IPS DF 4.7 (cell line): Measurements from ENCODE around the gene PINK1.

Experiments
- DNase-seq: peaks from one replicate; pipeline ENCODE4 v3.0.0-alpha.2; 2013; ENCODE audit warnings: low spot score; ENCODE audit errors: extremely low read depth

PINK1 gene

DNA sequence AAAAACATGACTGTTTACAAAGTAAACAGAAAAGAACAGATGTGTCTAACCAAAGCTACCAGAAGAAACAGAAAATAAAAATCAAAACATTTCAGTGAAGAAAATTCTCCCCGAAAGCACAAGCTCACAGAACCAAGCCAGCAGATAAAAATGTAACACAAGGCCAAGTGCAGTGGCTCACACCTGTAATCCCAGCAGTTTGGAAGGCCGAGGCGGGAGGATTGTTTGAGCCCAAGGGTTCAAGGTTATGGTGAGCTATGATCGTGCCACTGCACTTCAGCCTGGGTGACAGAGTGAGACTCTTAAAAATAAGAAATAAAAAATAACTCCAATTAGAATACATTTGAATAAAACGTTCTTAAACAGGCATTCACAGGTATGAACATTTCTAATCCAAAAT is 47.0 kb downstream of the PINK1 start:
- DNase-seq: no peak

DNA sequence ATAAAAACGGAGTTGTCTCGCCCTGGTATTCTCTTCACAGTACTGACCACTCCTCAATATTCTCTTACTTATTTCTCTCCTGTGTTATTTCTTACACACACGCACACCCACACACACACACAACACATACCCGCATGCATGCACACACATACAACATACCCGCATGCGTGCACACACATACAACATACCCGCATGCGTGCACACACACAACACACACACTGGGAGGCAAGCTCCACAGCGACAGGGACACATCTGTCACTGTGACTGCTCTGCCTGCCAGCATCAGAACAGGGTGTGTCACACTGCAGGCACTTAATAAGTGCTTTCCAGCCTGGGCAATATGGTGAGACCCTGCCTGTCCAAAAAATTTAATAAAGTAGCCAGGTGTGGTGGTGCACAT is 48.7 kb downstream of the PINK1 start:
- DNase-seq: no peak

DNA sequence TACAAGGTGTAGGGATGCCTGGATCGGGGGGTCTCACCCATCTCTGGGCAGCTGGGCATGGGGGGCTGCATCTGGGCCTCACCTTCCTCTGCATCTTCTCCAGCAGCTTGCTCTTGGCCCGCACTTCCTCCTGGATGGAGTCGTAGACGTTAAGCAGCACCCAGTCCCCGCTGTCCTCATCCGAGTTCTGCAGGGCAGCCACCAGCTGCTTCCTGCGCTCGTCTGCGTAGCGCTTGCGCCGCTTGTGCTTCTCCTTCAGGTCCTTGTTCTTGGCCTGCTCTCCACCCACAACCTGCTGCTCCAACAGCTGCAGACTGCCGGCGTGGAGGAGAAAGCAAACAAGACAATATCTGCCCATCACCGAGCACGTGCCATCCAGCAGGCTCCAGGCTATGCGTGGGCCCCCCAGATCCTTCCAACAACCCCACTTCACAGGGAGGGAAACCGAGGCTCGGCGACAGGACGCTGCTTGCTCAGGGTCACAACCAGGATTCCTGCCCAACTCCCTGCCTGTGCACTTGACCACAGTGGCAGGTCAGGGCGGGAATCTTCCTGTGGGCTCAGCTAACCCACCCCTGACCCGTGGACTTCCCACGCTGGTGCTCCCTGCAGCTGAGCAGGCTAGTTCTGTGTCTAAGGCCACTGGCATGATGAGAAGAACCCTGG is 49.4 kb downstream of the PINK1 start:
- no peak for DNase-seq

DNA sequence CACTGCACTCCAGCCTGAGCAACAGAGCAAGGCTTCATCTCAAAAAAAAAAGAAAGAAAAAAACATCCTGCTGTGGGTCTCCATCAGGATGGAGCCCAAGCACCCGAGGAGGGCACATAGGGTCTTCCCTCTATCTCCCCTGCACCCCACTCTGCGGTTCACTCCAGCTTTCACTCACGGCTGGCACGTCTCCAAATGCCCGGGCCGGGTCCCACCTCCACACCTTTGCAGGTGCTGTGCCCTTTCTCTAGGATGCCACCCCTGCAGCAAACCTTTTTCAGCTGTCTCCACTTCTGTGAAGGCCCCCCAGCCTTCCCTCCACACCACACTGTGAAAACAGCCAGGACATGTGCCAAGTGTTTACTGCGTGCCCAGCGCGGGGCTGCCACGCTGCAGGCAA is 50.4 kb downstream of the PINK1 start:
- no peak for DNase-seq

DNA sequence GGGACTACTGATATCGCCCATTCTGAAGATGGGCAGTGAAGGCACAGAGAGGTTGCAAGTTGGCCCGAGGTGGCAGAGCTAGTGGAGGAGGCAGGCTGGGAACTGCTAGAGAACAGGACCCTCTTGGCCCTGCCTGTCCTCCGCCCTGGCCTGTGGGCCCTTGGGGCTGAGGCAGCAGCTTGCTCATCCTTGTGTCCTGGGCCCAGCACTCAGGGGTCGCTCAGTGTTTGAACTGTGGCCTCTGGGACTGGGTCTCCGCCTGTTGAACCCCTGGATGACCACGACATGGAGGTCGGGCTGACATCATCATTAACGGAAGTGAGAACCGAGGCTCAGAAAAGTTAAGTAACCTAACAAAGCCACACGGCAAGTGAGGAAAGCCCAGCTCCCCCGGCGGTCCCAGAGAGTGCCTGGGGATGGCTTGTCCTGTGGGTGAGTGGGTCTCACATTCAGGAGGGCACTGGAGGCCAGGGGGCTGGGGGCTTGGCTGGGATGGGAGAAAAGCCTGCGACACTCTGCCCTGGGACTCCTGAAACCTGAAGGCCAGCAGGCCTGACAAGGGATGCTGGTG is 50.9 kb downstream of the PINK1 start:
- DNase-seq: no peak

DNA sequence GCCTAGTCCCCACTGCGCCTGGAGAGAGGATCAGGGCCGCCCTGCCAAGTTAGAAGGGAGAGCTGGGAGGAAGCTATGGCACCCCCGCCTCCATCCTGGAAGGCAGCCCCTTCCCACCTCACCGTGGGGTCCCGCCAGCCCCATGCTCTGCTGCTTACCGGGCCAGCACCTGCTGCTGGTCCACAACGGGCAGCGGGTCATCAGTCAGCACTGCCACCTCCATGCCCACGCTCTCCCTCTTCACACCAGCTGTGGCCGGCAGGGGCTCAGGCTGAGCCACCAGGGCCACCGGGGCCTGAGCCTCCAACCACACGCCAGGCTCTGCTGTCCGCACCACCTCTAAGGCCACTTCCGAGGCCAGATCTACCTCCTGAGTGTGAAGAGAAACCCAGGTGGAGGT is 51.4 kb downstream of the PINK1 start:
- no peak for DNase-seq

DNA sequence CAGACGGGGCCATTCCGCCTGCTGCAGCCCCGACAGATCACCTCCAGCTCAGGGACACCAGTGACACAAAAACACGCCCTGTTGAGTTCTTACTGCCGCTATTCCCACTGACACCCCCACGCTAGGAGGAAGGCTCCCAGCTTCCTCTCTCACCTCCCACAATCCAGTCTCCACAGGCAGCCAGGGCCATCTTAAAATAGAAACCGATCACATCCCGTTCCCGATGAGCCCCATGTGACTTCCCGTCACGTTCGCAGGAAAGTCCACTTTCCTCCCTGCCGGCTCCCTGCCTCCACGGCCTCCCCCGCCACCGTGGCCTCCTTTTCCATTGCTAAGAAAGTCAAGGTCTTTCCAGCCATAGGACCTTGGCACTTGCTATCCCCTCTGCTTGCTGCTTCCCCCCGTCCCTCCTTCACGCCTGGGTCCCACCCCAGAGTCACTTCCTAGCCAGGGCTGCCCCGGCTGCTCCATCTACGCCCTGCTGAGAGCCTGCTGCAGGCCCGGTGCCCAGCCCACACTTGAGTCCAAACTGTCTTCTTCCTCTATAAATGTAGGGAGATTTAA is 51.9 kb downstream of the PINK1 start:
- DNase-seq: no peak

DNA sequence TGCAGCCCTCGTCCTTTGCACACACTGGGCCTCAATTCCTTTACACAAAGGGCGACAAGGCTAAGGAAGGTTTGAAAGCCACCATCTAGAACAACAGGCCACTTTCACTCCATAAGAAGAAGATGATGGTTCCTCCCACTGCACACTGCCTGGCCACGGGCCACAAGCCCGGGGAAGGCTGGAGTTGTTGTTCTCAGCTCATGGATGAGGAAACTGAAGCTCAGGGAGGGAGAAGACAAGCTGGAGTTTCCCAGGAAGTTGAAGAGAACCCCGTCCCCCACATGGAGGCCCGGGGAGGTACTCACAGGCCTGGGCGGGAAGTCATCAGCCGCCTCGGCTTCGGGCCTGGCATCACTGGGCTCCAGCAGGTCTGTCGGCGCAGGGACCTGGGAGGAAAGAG is 52.5 kb downstream of the PINK1 start:
- no peak for DNase-seq

DNA sequence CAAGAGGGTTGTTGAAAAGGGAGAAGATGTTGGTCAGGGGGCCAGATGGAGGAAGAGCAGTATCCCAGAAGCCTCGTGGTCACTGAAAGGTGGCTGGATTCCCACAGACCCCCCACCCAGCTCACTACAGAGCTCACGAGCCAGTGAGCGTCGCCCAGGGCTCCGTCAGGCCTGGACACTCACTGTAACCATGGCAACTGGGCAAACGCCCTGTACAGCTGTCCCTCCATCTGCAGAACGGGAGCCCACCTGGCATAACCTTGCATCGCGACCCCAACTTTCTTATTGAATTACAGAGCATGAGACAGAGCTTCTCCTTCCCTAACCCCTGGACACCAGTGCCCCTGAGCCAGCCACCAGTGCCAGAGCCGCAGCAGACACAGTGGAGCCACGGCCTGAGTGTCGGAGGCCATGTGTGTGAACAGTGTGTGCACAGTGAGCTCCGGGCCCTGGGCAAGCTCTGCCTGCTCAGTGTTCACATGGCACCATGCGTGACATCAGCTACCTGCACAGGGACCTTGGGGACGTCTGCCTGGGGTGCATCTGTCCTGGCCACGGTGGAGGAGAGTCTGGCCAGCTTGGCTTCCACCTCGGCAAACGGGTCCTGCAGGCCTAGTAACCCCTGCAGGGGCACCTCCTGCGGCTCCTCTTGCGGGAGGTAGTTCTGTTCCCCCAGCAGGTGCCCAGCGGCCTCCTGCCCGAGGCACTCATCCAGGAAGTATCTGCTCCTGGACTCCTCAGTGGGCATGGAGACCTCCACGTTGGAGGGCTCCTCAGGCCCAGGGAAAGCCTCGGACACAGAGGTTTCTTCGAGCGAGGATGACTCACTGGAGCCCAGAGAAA is 53.8 kb downstream of the PINK1 start:
- DNase-seq: no peak

DNA sequence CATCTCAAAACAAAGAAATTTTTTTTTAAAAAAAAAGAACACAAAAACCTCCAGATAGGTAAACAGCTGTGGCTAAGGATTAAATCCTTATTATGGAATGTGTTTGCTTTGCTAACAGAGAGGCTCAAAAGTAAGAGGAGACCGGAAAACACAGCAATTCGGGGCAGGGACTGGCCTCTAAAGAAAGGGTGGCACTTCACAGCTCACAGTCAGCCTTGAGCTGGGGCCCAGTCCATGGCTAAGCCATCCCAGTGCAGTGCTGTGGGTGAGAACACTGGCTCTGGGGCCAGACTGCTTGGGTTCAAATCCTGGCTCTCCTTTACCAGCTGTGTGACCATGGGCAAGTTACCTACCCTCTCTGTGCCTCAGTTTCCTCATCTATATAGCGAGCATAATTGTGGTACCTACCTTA is 56.4 kb downstream of the PINK1 start:
- no peak for DNase-seq

DNA sequence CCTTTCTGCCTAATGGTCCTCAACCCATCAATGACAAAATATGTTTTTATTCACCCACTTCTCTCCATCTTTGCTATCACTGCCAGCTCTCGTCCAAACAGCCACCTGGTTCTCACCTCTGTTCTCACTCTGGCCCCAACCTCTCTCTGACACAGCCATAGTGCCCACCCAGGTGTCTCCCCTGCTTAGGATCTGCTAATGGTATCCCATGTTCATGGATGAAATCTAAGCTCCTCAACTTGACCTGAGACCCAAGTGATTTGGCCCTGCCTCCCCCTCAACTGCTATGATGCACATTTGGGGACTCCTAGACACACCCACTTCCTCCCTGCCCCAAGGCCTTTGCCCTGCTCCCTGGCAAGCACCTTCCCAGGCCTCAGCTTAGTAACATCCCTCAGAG is 58.6 kb downstream of the PINK1 start:
- no peak for DNase-seq

DNA sequence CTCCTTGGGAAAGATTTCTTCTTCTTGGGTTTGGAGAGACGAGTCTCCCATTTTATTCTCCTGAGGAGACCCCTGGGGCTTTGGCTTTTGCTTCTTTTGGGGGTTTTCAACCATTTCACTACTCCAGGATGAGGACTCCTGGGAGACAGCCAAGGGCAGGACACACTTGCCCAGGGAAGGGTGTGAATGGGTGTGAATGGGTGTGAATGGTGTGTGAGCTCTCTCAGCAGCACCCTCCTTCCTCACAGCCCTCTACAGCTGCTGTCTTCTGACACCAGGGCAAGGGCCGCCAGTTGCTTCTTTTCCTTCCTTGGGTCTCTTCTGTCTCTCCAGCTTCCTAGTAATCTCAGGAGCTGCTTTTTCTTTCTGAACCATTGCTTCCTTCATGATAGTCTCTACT is 60.4 kb downstream of the PINK1 start:
- DNase-seq: no peak

DNA sequence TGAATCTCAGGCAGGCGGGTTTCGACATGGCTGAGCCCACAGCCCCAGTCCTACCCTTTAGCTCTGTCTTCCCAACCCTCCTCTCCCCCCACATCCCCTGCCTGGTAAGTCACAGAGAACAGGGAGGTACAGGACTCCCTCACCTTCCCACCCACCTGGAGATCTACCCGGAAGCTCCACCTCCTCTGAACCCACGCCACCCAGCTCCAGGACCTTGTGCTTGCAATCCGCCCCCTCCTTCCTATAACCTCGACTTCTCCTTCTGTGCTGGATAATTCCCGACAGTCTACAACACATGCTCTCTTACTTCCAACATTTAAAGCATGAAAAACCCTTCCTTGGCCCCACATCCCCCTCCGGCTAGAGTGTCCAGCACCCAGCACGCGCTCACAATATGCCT is 62.3 kb downstream of the PINK1 start:
- no peak for DNase-seq

DNA sequence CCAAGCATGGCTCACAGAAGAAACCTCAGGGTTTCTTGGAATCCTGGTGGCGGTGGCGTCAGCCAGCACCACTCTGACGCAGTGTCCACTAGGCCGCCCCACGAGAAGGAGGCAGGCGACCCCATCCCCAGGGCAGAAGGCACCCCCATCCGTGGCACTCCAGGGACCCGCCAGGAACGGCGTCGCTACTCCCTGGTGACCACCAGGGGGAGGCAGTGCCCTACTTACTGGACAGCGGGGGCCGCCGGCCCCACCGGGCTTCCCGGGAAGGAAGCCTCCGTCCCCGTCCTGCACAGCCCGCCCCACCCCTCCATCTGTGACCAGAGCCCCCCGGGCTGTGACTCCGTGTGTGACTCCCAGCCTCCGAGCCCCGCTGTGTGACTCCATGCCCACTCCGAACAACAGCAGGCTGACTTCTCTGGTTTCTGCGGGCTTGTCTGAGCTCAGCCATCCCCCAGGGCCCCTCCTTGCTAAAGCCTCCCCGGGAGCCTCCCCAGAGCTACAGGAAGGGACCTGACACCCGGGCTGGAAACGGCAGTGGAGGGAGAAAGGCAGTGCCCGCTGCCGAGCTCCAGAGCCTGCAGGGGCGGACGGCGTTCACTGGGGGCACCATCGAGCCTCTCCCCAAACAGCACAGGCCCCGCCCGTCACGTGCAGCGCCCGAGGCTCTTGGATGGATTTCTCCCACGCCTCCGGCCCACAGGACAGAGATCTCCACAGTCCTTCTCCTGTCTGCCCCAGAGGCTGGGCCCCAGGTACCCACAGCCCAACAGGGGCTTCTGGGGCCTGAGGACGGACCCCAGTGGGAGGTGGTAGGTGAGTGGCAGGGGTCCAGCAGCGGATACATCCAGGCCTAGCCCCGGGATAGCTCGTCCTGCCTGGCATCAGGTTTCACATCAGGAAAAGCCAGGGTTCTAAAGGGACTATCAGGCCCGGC is 63.4 kb downstream of the PINK1 start:
- DNase-seq: no peak

DNA sequence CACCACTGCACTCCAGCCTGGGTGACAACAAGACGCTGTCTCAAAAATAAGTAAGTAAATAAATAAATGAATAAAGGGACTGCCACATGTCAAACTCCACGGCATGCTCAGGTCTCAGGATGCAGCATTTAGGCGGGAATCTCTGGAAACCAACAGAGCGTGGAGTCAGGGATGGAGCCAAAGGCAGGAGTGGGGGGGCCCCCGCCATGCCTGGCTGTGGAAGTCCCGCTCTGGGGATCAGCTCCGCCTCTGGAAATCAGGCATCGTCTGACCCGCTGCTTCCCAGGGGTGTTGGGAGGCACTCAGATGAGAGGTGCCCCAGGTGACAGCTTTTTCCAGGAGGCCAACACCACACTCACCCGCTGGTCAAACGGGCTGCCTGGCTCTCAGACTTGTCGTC is 64.3 kb downstream of the PINK1 start:
- DNase-seq: no peak

DNA sequence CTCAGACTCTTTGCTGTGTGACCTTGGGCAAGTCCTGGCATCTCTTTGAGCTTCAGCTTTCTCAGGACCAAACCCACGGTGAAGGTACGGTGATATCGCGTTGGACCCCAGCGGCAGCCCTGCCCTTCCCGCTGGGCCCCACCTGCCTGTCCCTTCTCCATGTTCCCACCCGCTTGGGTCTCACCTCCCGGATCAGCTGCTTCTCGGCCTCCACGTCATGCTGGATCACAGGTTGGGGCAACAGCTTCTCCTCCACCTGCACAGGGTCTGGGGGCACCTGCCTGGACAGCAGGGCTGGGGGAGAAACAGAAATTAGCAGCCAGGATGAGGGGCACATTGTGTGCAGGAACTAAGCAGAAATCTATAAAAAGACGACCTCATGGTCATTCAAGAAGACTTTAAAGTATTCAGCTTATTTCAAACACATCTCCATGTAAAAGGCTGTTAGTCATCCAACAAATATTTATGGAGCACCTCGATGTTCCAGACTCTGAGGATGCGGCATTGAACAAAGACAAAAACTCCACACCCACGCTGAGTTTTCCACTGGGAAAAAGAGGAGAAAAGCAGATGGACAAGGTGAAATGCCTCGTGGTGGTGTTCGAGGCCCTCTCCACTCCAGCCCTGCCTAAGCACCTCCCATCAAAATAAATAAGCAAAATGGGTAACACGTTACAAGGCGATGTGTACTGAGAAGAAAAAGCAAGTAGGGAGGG is 65.1 kb downstream of the PINK1 start:
- no peak for DNase-seq

DNA sequence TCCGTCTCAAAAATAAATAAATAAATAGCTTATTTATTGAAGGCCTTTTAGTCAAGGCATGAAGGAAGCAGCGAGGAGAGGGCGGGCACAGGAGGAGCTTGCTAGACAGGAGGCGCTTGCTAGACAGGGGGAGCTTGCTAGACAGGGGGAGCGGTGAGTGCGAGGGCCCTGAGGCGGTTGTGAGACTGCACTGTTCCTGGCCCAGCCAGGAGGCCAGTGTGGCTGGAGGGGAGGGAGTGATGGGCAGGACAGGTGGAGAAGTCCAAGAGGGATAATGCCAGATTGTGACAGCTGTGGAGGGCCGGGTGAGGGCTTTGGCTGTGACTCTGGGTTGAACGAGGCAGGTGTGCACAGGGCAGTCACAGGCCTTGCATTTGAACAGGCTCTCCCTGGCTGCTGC is 66.3 kb downstream of the PINK1 start:
- no peak for DNase-seq

DNA sequence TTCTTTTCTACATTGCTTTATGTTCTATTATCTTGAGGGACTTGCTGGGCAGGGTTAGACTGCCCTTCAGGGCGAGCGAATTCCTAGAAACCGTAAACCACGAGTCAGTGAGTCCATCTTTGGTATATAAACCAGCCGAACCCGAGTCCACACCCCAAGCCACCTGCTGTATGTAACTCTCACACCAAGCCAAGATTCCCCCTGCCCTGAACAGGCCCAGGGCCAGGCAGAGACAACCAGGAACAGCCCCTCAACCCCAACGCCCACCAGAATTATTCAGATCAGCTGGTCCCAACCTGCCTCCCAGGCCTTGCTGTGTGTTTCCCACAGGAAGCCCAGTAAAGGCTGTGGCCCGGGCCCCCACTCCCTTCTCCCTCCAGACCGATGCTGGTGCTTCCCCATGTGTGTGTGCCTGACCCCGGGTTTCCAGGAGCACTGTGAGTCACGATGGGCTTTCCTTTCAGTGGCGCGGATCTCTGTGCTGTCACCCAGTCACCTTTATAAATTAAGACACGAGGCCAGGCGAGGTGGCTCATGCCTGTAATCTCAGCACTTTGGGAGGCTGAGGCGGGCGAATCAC is 67.5 kb downstream of the PINK1 start:
- no peak for DNase-seq
